ENCODE measurements around the gene STOML1.

STOML1 gene

GRCh38 chr15:74032606-74033561, 40.8 kb upstream of the STOML1 start:
- Histone ChIP-seq H3K9me3 (ENCODE audit: low read length) (no peaks in the 10 kb centered on the region), H3K4me3 (ENCODE audit: low read depth, low read length, poor library complexity, severe bottlenecking) (no peak overlapping the region), H3K27me3 (ENCODE audit: insufficient read depth, low read length) (no peaks in the 10 kb centered on the region), H3K79me2 (ENCODE audit: insufficient read depth, low read length) (no peaks in the 10 kb centered on the region), H3K9me2 (ENCODE audit: low read depth, low read length) (no peaks in the 10 kb centered on the region), H3K4me1 (ENCODE audit: insufficient read depth, low read length, severe bottlenecking) (no peaks in the 10 kb centered on the region), H3F3A (ENCODE audit: insufficient read depth, low read length) (no peaks in the 10 kb centered on the region), H3K36me3 (ENCODE audit: insufficient read depth, low read length) (peaks cover 7% of the 10 kb centered on the region; the same call in 1 of the 2 replicates), H4K20me1 (ENCODE audit: insufficient read depth, low read length) (no peaks in the 10 kb centered on the region), H2AFZ (ENCODE audit: low read length) (no peak overlapping the region), H3K9ac (ENCODE audit: low read length) (no peak overlapping the region), H3K27ac (ENCODE audit: low read depth, low read length, poor library complexity, severe bottlenecking) (no peak overlapping the region), H3K4me2 (ENCODE audit: low read length) (no peak overlapping the region)
- TF ChIP-seq CTCF (IDR thresholded peaks at IDR 0.05; ENCODE audit: low read length) (no peak), EZH2 (IDR thresholded peaks at IDR 0.05; ENCODE audit: borderline replicate concordance, low read length) (no peak)

DNA sequence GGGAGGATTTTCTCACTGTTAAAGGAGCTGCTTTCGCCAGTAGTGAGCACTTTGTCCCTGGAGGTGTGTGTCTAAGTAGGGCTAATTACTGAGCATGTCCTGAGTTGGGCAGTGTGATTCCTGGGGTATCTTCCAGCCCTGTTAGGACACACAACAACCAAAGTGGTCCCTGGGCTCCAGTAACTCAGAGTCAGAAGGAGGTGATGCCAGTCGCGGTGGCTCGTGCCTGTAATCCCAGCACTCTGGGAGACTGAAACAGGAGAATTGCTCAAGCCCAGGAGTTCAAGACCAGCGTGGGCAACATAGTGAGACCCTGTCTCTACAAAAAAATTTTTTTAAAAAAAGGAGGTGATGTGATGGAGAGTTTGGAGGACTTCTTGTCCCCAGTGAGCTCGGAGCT, 40.0 kb upstream of the STOML1 start:
- TF ChIP-seq CTCF (IDR thresholded peaks at IDR 0.05; ENCODE audit: low read length) (no peak), EZH2 (IDR thresholded peaks at IDR 0.05; ENCODE audit: borderline replicate concordance, low read length) (no peak)
- no peak overlapping the region for H3K4me2 ChIP-seq (ENCODE audit: low read length)
- H3K9me2 ChIP-seq (ENCODE audit: low read depth, low read length), result no peaks in the 10 kb centered on the region
- no peaks in the 10 kb centered on the region for H3K9me3 ChIP-seq (ENCODE audit: low read length)
- no peaks in the 10 kb centered on the region for H3F3A ChIP-seq (ENCODE audit: insufficient read depth, low read length)
- no peak overlapping the region for H3K9ac ChIP-seq (ENCODE audit: low read length)
- no peaks in the 10 kb centered on the region for H3K27me3 ChIP-seq (ENCODE audit: insufficient read depth, low read length)
- peaks cover 7% of the 10 kb centered on the region; the same call in 1 of the 2 replicates for H3K36me3 ChIP-seq (ENCODE audit: insufficient read depth, low read length)
- H2AFZ ChIP-seq (ENCODE audit: low read length), result no peak overlapping the region
- no peaks in the 10 kb centered on the region for H3K79me2 ChIP-seq (ENCODE audit: insufficient read depth, low read length)
- H3K4me3 ChIP-seq (ENCODE audit: low read depth, low read length, poor library complexity, severe bottlenecking), result no peak overlapping the region
- no peak overlapping the region for H3K27ac ChIP-seq (ENCODE audit: low read depth, low read length, poor library complexity, severe bottlenecking)
- H3K4me1 ChIP-seq (ENCODE audit: insufficient read depth, low read length, severe bottlenecking), result no peaks in the 10 kb centered on the region
- H4K20me1 ChIP-seq (ENCODE audit: insufficient read depth, low read length), result no peaks in the 10 kb centered on the region

DNA sequence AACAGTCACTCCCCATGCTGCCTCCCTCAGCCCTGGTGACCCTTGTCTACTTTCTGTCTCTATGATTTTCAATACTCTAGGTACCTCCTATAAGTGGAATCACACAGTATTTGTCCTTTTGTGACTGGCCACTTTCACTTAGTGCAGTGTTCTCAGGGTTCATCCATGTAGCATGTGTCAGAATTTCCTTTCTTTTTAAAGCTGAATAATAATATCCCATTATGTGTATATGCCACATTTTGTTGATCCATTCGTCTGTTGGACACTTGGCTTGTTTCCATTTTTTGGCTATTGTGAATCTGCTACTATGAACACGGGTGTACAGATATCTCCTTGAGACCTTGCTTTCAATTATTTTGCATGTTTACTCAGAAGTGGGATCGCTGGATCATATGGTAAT, 36.6 kb upstream of the STOML1 start:
- no peaks in the 10 kb centered on the region for H3F3A ChIP-seq (ENCODE audit: insufficient read depth, low read length)
- H3K79me2 ChIP-seq (ENCODE audit: insufficient read depth, low read length), result no peaks in the 10 kb centered on the region
- no peak overlapping the region for H3K9ac ChIP-seq (ENCODE audit: low read length)
- no peaks in the 10 kb centered on the region for H3K9me2 ChIP-seq (ENCODE audit: low read depth, low read length)
- no peak overlapping the region for H3K27ac ChIP-seq (ENCODE audit: low read depth, low read length, poor library complexity, severe bottlenecking)
- H3K4me1 ChIP-seq (ENCODE audit: insufficient read depth, low read length, severe bottlenecking), result no peaks in the 10 kb centered on the region
- peaks cover 20% of the 10 kb centered on the region; the same call in 1 of the 2 replicates for H3K36me3 ChIP-seq (ENCODE audit: insufficient read depth, low read length)
- no peak overlapping the region for H3K4me3 ChIP-seq (ENCODE audit: low read depth, low read length, poor library complexity, severe bottlenecking)
- no peaks in the 10 kb centered on the region for H3K9me3 ChIP-seq (ENCODE audit: low read length)
- H2AFZ ChIP-seq (ENCODE audit: low read length), result no peak overlapping the region
- no peaks in the 10 kb centered on the region for H3K27me3 ChIP-seq (ENCODE audit: insufficient read depth, low read length)
- no peaks in the 10 kb centered on the region for H4K20me1 ChIP-seq (ENCODE audit: insufficient read depth, low read length)
- no peak for TF ChIP-seq CTCF (IDR thresholded peaks at IDR 0.05; ENCODE audit: low read length)
- TF ChIP-seq EZH2 (IDR thresholded peaks at IDR 0.05; ENCODE audit: borderline replicate concordance, low read length), result no peak
- H3K4me2 ChIP-seq (ENCODE audit: low read length), result no peak overlapping the region
